ENCODE results near the gene CNIH2.

CNIH2 gene

DNA sequence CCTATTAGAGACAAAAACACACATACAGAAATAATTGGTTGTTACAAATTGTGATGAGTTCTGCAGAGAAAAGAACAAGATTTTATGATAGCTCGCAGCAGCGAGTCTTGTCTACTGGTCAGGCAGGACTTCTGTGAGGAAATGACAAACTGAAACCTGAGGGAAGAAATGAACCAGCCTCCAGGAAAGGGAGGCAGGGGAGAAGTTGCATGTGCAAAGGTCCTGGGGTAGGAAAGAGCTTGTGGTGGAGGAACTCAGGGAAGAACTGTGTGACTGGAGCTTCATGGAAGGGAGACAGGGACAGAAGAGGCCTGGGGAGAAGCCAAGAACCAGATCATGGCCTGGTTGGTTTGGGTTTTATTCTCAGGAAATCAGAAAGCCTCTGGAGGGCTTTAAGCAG, 18.8 kb upstream of the CNIH2 start:
- Histone ChIP-seq H3K27ac (no peak overlapping the region), H3K27me3 (ENCODE audit: insufficient read depth, low read depth) (no peaks in the 10 kb centered on the region), H4K20me1 (ENCODE audit: insufficient read depth) (no peaks in the 10 kb centered on the region), H3K9ac (no peak overlapping the region), H3K4me3 (IDR thresholded peaks at IDR 0.05; ENCODE audit: insufficient read depth, low read depth, low read length) (no peak overlapping the region), H3K4me1 (ENCODE audit: low read depth, poor library complexity, severe bottlenecking) (peaks cover 15% of the 10 kb centered on the region), H2AFZ (ENCODE audit: low read depth) (no peak overlapping the region), H3K79me2 (ENCODE audit: insufficient read depth, low read depth) (peaks cover 9% of the 10 kb centered on the region; the same call in 1 of the 2 replicates), H3K4me2 (peak overlapping the region; percentile 99), H3K36me3 (ENCODE audit: insufficient read depth) (no peaks in the 10 kb centered on the region)
- TF ChIP-seq, protein P1, sequence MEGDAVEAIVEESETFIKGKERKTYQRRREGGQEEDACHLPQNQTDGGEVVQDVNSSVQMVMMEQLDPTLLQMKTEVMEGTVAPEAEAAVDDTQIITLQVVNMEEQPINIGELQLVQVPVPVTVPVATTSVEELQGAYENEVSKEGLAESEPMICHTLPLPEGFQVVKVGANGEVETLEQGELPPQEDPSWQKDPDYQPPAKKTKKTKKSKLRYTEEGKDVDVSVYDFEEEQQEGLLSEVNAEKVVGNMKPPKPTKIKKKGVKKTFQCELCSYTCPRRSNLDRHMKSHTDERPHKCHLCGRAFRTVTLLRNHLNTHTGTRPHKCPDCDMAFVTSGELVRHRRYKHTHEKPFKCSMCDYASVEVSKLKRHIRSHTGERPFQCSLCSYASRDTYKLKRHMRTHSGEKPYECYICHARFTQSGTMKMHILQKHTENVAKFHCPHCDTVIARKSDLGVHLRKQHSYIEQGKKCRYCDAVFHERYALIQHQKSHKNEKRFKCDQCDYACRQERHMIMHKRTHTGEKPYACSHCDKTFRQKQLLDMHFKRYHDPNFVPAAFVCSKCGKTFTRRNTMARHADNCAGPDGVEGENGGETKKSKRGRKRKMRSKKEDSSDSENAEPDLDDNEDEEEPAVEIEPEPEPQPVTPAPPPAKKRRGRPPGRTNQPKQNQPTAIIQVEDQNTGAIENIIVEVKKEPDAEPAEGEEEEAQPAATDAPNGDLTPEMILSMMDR (conservative IDR thresholded peaks at IDR 0.05; ENCODE audit: low read depth, low read length): no peak

DNA sequence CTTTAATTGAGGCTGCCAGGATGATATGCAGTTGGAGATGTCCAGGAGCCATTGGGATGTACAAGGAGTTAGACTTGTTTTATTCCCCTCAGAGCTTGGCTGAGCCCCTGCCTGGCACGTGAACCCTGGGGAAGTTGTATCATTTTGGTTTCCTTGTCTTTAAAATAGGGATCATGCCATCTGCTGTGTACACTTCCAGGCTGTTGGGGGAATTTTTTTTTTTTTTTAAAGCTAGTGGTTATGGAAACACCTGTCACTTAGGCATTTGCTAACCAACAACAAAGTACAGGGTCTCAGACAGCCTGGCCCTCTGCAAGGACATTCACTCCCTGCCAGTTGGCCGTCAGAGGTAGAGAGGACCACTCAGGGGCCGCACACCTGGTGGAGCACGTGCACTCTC, 18.0 kb upstream of the CNIH2 start:
- H4K20me1 ChIP-seq (ENCODE audit: insufficient read depth): no peaks in the 10 kb centered on the region
- TF ChIP-seq, protein P1 (conservative IDR thresholded peaks at IDR 0.05; ENCODE audit: low read depth, low read length): no peak
- no peak overlapping the region for H2AFZ ChIP-seq (ENCODE audit: low read depth)
- peaks cover 9% of the 10 kb centered on the region; the same call in 1 of the 2 replicates for H3K79me2 ChIP-seq (ENCODE audit: insufficient read depth, low read depth)
- H3K4me2 ChIP-seq: no peak overlapping the region
- no peak overlapping the region for H3K9ac ChIP-seq
- no peaks in the 10 kb centered on the region for H3K27me3 ChIP-seq (ENCODE audit: insufficient read depth, low read depth)
- H3K36me3 ChIP-seq (ENCODE audit: insufficient read depth): no peaks in the 10 kb centered on the region
- H3K4me3 ChIP-seq (IDR thresholded peaks at IDR 0.05; ENCODE audit: insufficient read depth, low read depth, low read length): no peak overlapping the region
- H3K27ac ChIP-seq: no peak overlapping the region
- H3K4me1 ChIP-seq (ENCODE audit: low read depth, poor library complexity, severe bottlenecking): peaks cover 15% of the 10 kb centered on the region

DNA sequence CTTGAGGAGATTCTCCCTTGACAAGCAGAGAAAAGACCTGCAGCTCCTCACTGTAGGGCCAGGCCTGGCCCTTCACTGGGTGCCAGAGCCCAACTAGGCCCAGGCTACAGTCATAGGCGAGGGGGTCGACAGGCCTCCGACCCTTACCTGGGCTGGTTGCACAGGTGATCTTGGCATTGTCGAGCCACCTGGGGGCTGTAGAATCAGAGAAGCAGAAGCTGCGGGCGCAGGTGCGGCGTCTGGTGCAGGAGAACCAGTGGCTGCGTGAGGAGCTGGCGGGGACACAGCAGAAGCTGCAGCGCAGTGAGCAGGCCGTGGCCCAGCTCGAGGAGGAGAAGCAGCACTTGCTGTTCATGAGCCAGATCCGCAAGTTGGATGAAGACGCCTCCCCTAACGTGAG, 16.4 kb upstream of the CNIH2 start:
- H3K4me1 ChIP-seq (ENCODE audit: low read depth, poor library complexity, severe bottlenecking): peaks cover 8% of the 10 kb centered on the region
- H3K79me2 ChIP-seq (ENCODE audit: insufficient read depth, low read depth): peaks cover 9% of the 10 kb centered on the region; the same call in 1 of the 2 replicates
- no peaks in the 10 kb centered on the region for H3K27me3 ChIP-seq (ENCODE audit: insufficient read depth, low read depth)
- H3K4me3 ChIP-seq (IDR thresholded peaks at IDR 0.05; ENCODE audit: insufficient read depth, low read depth, low read length): no peak overlapping the region
- no peaks in the 10 kb centered on the region for H4K20me1 ChIP-seq (ENCODE audit: insufficient read depth)
- H3K9ac ChIP-seq: no peak overlapping the region
- H3K27ac ChIP-seq: no peak overlapping the region
- TF ChIP-seq, protein P1 (conservative IDR thresholded peaks at IDR 0.05; ENCODE audit: low read depth, low read length): no peak
- no peak overlapping the region for H3K4me2 ChIP-seq
- no peak overlapping the region for H2AFZ ChIP-seq (ENCODE audit: low read depth)
- H3K36me3 ChIP-seq (ENCODE audit: insufficient read depth): no peaks in the 10 kb centered on the region

DNA sequence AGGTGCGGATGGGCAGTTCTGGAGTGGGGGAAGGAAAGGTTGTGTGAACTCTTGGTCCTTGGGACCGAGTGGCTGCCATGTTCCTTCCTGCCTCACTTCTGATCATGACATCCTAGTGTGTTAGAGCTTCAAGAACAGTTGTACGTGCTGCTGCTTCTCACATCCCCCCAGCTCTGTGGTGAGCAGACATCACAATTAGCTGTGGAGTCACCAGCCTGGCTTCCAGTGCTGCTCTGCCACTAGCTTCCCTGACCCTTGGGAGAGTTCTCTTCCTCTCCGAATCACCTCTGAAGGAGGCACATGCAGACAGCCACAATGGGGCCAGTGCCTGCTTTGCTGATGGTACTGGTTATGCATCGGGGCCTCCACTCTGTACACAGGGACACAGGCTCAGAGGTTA, 15.8 kb upstream of the CNIH2 start:
- Histone ChIP-seq H3K4me1 (ENCODE audit: low read depth, poor library complexity, severe bottlenecking) (peaks cover 8% of the 10 kb centered on the region), H3K79me2 (ENCODE audit: insufficient read depth, low read depth) (peaks cover 9% of the 10 kb centered on the region; the same call in 1 of the 2 replicates), H3K36me3 (ENCODE audit: insufficient read depth) (no peaks in the 10 kb centered on the region), H2AFZ (ENCODE audit: low read depth) (no peak overlapping the region), H3K4me2 (no peak overlapping the region), H3K27ac (no peak overlapping the region), H3K9ac (no peak overlapping the region), H4K20me1 (ENCODE audit: insufficient read depth) (no peaks in the 10 kb centered on the region), H3K4me3 (IDR thresholded peaks at IDR 0.05; ENCODE audit: insufficient read depth, low read depth, low read length) (no peak overlapping the region), H3K27me3 (ENCODE audit: insufficient read depth, low read depth) (no peaks in the 10 kb centered on the region)
- TF ChIP-seq, protein P1 (conservative IDR thresholded peaks at IDR 0.05; ENCODE audit: low read depth, low read length): no peak

All from KMS-11 (cell line).